ENCODE measurements around the gene AP2A2. TPM values are rescaled to one million over a fixed set of nuclear protein-coding genes. Genes with fewer than 3 reads are reported as not detected.

AP2A2 gene
- total RNA-seq, 4 donors from 2014 or later = 21.2 to 26.1 (median 25.7) TPM

- in situ Hi-C loops (cut with MboI; ENCODE audit: low sequenced_read_pairs in 4 of 4) = no loop called here
- intact Hi-C loops (cut with DNase I; ENCODE audit: low total_unique reads) = no loop called here
Measured at GRCh38 chr11:1025410-1026162, 99.9 kb downstream of the AP2A2 start.

GRCh38 chr11:1026163-1026450, 100.4 kb downstream of the AP2A2 start:
- ATAC-seq (no peak), DNase-seq (no peak)
- Histone ChIP-seq H3K27ac (no peak overlapping the region), H3K4me1 (no peaks in the 10 kb centered on the region), H3K27me3 (no peaks in the 10 kb centered on the region), H3K9me3 (no peaks in the 10 kb centered on the region), H3K4me3 (no peak overlapping the region), H3K36me3 (no peaks in the 10 kb centered on the region)
- no peak for TF ChIP-seq POLR2A (IDR thresholded peaks at IDR 0.05)
- TF ChIP-seq CTCF (IDR thresholded peaks at IDR 0.05 in 4 of 5, conservative IDR thresholded peaks at IDR 0.05 in 1 of 5) = no peak
- in situ Hi-C loops (cut with MboI; ENCODE audit: low sequenced_read_pairs in 4 of 4) = no loop called here
- intact Hi-C loops (cut with DNase I; ENCODE audit: low total_unique reads) = no loop called here

More at GRCh38 chr11:1025410-1026162, 99.9 kb downstream of the AP2A2 start:
- Histone ChIP-seq H3K4me1 (no peaks in the 10 kb centered on the region), H3K27me3 (no peaks in the 10 kb centered on the region), H3K27ac (no peak overlapping the region), H3K36me3 (no peaks in the 10 kb centered on the region), H3K4me3 (no peak overlapping the region), H3K9me3 (no peaks in the 10 kb centered on the region)
- TF ChIP-seq CTCF (IDR thresholded peaks at IDR 0.05 in 4 of 5, conservative IDR thresholded peaks at IDR 0.05 in 1 of 5) = no peak
- TF ChIP-seq POLR2A (IDR thresholded peaks at IDR 0.05) = no peak
- DNase-seq (no peak), ATAC-seq (no peak)

- ATAC-seq = no peak
- no peaks in the 10 kb centered on the region for H3K27me3 ChIP-seq
- TF ChIP-seq CTCF (IDR thresholded peaks at IDR 0.05 in 4 of 5, conservative IDR thresholded peaks at IDR 0.05 in 1 of 5) = no peak
- TF ChIP-seq POLR2A (IDR thresholded peaks at IDR 0.05) = no peak
- no peak for DNase-seq
- no peak overlapping the region for H3K4me3 ChIP-seq
- no peaks in the 10 kb centered on the region for H3K36me3 ChIP-seq
- in situ Hi-C loops (cut with MboI; ENCODE audit: low sequenced_read_pairs in 4 of 4) (no loop called here), intact Hi-C loops (cut with DNase I; ENCODE audit: low total_unique reads) (no loop called here)
- no peaks in the 10 kb centered on the region for H3K9me3 ChIP-seq
- H3K4me1 ChIP-seq = no peaks in the 10 kb centered on the region
- no peak overlapping the region for H3K27ac ChIP-seq
Measured at GRCh38 chr11:1026641-1027482, 101.2 kb downstream of the AP2A2 start.

GRCh38 chr11:1027483-1028290, 102.0 kb downstream of the AP2A2 start:
- ATAC-seq (no peak), DNase-seq (no peak)
- H3K4me1 ChIP-seq = no peaks in the 10 kb centered on the region
- H3K27ac ChIP-seq = no peak overlapping the region
- H3K36me3 ChIP-seq = no peaks in the 10 kb centered on the region
- in situ Hi-C loops (cut with MboI; ENCODE audit: low sequenced_read_pairs in 4 of 4) = no loop called here
- H3K27me3 ChIP-seq = no peaks in the 10 kb centered on the region
- TF ChIP-seq POLR2A (IDR thresholded peaks at IDR 0.05) = no peak
- no peak for TF ChIP-seq CTCF (IDR thresholded peaks at IDR 0.05 in 4 of 5, conservative IDR thresholded peaks at IDR 0.05 in 1 of 5)
- no peaks in the 10 kb centered on the region for H3K9me3 ChIP-seq
- no peak overlapping the region for H3K4me3 ChIP-seq
- intact Hi-C loops (cut with DNase I; ENCODE audit: low total_unique reads) = no loop called here
